ENCODE measurements around the gene HPCAL1.

The HPCAL1 gene

GRCh38 chr2:10269711-10270610 is 32.7 kb upstream of the HPCAL1 start:
- ATAC-seq (no peak), DNase-seq (no peak)

GRCh38 chr2:10271509-10271908 is 31.2 kb upstream of the HPCAL1 start:
- no peak for ATAC-seq
- DNase-seq: no peak

- no peak for DNase-seq
- no peak for ATAC-seq
These were observed 30.8 kb upstream of the HPCAL1 start for GRCh38 chr2:10271946-10272345.

GRCh38 chr2:10272464-10272863 is 30.2 kb upstream of the HPCAL1 start:
- DNase-seq (no peak), ATAC-seq (no peak)

GRCh38 chr2:10273215-10274175 is 29.2 kb upstream of the HPCAL1 start:
- no peak for DNase-seq
- no peak for ATAC-seq

- no peak for ATAC-seq
- no peak for DNase-seq
These were observed 28.3 kb upstream of the HPCAL1 start for GRCh38 chr2:10274376-10274775.

GRCh38 chr2:10274983-10275802 is 27.5 kb upstream of the HPCAL1 start:
- DNase-seq (no peak), ATAC-seq (no peak)

GRCh38 chr2:10276481-10277292 is 26.0 kb upstream of the HPCAL1 start:
- no peak for DNase-seq
- no peak for ATAC-seq

- no peak for DNase-seq
- ATAC-seq: no peak
These were observed 25.2 kb upstream of the HPCAL1 start for GRCh38 chr2:10277293-10278028.

- peak; percentile 62 for ATAC-seq
These were observed 24.5 kb upstream of the HPCAL1 start for GRCh38 chr2:10278029-10278762.

GRCh38 chr2:10278763-10279471 is 23.8 kb upstream of the HPCAL1 start:
- no peak for DNase-seq
- ATAC-seq: no peak

More at GRCh38 chr2:10278029-10278762, 24.5 kb upstream of the HPCAL1 start:
- peak; percentile 49 for DNase-seq

GRCh38 chr2:10279472-10279870 is 23.2 kb upstream of the HPCAL1 start:
- DNase-seq (no peak), ATAC-seq (no peak)

GRCh38 chr2:10279946-10280463 is 22.7 kb upstream of the HPCAL1 start:
- ATAC-seq: no peak

GRCh38 chr2:10281891-10282290 is 20.8 kb upstream of the HPCAL1 start:
- DNase-seq (no peak), ATAC-seq (no peak)

More at GRCh38 chr2:10279946-10280463, 22.7 kb upstream of the HPCAL1 start:
- DNase-seq: no peak

- DNase-seq (no peak), ATAC-seq (no peak)
These were observed 20.0 kb upstream of the HPCAL1 start for GRCh38 chr2:10282611-10283105.

GRCh38 chr2:10283106-10284062 is 19.3 kb upstream of the HPCAL1 start:
- peak; percentile 60 for ATAC-seq

More at GRCh38 chr2:10283106-10284062, 19.3 kb upstream of the HPCAL1 start:
- peak; percentile 42 for DNase-seq

All from stimulated activated naive CD8-positive, alpha-beta T cell treated with anti-CD3 and anti-CD28 coated beads, Interleukin-15, Interleukin-2, amounts not matched to agents 100 U/mL and 50 U/mL, for 24 hours (primary cell).